HepG2 (cell line): ENCODE results near the gene RNGTT. TPM values are rescaled to one million over a fixed set of nuclear protein-coding genes. Genes with fewer than 3 reads are reported as not detected.

ENCODE experiments used
- CCAR2 ChIP-seq: fragments of 200-400 bp; formaldehyde crosslinking; optimal IDR thresholded peaks from 2 replicates; pipeline ENCODE3; 2018; ENCODE audit warnings: low read depth, mild to moderate bottlenecking, low read length, moderate library complexity
- DNMT1 ChIP-seq: sonication (generic); formaldehyde crosslinking; IDR thresholded peaks from 2 replicates; pipeline ENCODE4 v1.5.1; 2020; ENCODE audit warnings: mild to moderate bottlenecking, missing genetic modification reagents
- DPF2 ChIP-seq: sonication (generic); formaldehyde crosslinking; IDR thresholded peaks from 2 replicates; pipeline ENCODE4 v1.4.0; 2020; ENCODE audit warnings: mild to moderate bottlenecking, low read depth, missing genetic modification reagents, borderline replicate concordance
- FOXK2 ChIP-seq: fragments of 450-650 bp; IDR thresholded peaks from 2 replicates; pipeline ENCODE4 v1.6.1; 2016
- HDAC1 ChIP-seq: sonication (generic); formaldehyde crosslinking; IDR thresholded peaks from 2 replicates; pipeline ENCODE4 v1.5.1; 2020; ENCODE audit warnings: mild to moderate bottlenecking, missing genetic modification reagents
- HNF4G ChIP-seq, 2 experiments: sonication (generic) in 1 of 2; formaldehyde crosslinking in 1 of 2; IDR thresholded peaks; 2 replicates each; pipeline versions ENCODE4 v1.4.0 to v1.6.1; 2011 to 2020; ENCODE audit warnings: borderline replicate concordance in 2 of 2, low read depth in 2 of 2, mild to moderate bottlenecking in 2 of 2, low read length in 1 of 2, missing genetic modification reagents in 1 of 2, moderate library complexity in 1 of 2
- HNRNPK ChIP-seq: fragments of 200-400 bp; formaldehyde crosslinking; IDR thresholded peaks from 2 replicates; pipeline ENCODE4 v1.6.1; 2018; ENCODE audit warnings: low read length, low read depth, moderate library complexity, mild to moderate bottlenecking; ENCODE audit not compliant: poor library complexity, severe bottlenecking
- KAT8 ChIP-seq: IDR thresholded peaks from 2 replicates; pipeline ENCODE4 v1.6.1; 2016; ENCODE audit warnings: missing genetic modification reagents, missing compliant biosample characterization
- MIER3 ChIP-seq: IDR thresholded peaks from 2 replicates; pipeline ENCODE4 v1.6.1; 2016; ENCODE audit warnings: missing compliant biosample characterization, borderline replicate concordance
- NR2F2 ChIP-seq: IDR thresholded peaks from 2 replicates; pipeline ENCODE4 v1.6.1; 2012; ENCODE audit warnings: low read depth, inconsistent platforms, borderline replicate concordance
- REL ChIP-seq: sonication (generic); formaldehyde crosslinking; conservative IDR thresholded peaks from 2 replicates; pipeline ENCODE4 v1.8.0; 2022; ENCODE audit warnings: mild to moderate bottlenecking, missing genetic modification reagents, moderate library complexity
- SMARCC2 ChIP-seq: fragments of 450-650 bp; IDR thresholded peaks from 2 replicates; pipeline ENCODE4 v1.6.1; 2017; ENCODE audit warnings: antibody characterized with exemption, mild to moderate bottlenecking
- ZBTB20 ChIP-seq: sonication (generic); formaldehyde crosslinking; IDR thresholded peaks from 2 replicates; pipeline ENCODE4 v1.8.1; 2023; ENCODE audit warnings: missing genetic modification reagents, low read depth, mild to moderate bottlenecking, borderline replicate concordance
- ZFYVE20 ChIP-seq: sonication (generic); formaldehyde crosslinking; IDR thresholded peaks from 2 replicates; pipeline ENCODE4 v1.8.0; 2023; ENCODE audit warnings: low read depth, mild to moderate bottlenecking, moderate library complexity, missing genetic modification reagents, borderline replicate concordance
- ZNF12 ChIP-seq: sonication (generic); formaldehyde crosslinking; IDR thresholded peaks from 2 replicates; pipeline ENCODE4 v1.5.0; 2020; ENCODE audit warnings: missing genetic modification reagents
- ZNF644 ChIP-seq: IDR thresholded peaks from 2 replicates; pipeline ENCODE4 v1.6.1; 2016; ENCODE audit warnings: low read depth
- polyA plus RNA-seq, 8 experiments: library from polyadenylated mRNA; depleted of rRNA in 3 of 8; stranded (reverse) in 7 of 8; unstranded in 1 of 8; fragments of >200 nt; fragmentation: Illumina TruSeq in 4 of 8; extraction: Trizol in 4 of 8; gene quantifications; 2 replicates each; pipeline versions ENCODE4 v1.2.1 to v1.2.3, GENCODE V29; 2011 to 2016; ENCODE audit warnings: low read depth in 4 of 8, missing spikeins in 1 of 8, mixed read lengths in 1 of 8; ENCODE audit not compliant: insufficient read depth in 1 of 8
- total RNA-seq, 5 experiments: library from RNA; depleted of rRNA; stranded (reverse); fragments of >200 nt; fragmentation: Illumina TruSeq; extraction: Trizol; gene quantifications; 2 replicates each; pipeline ENCODE4 v1.2.3, GENCODE V29; 2016; ENCODE audit warnings: low read depth in 1 of 5
- TF ChIP-seq, protein P1 (sequence below): fragments of 450-650 bp; IDR thresholded peaks from 2 replicates; pipeline ENCODE4 v1.6.1; 2017
- TF ChIP-seq, protein P2 (sequence below): sonication (generic); formaldehyde crosslinking; IDR thresholded peaks from 2 replicates; pipeline ENCODE4 v1.5.1; 2020; ENCODE audit warnings: missing genetic modification reagents, mild to moderate bottlenecking, borderline replicate concordance
- TF ChIP-seq, protein P3 (sequence below): IDR thresholded peaks from 2 replicates; pipeline ENCODE4 v1.6.1; 2016; ENCODE audit warnings: missing compliant biosample characterization, missing genetic modification reagents, borderline replicate concordance
- TF ChIP-seq, protein P4 (sequence below): IDR thresholded peaks from 2 replicates; pipeline ENCODE4 v1.6.1; 2012; ENCODE audit warnings: inconsistent platforms
- TF ChIP-seq, protein P5 (sequence below): sonication (generic); formaldehyde crosslinking; IDR thresholded peaks from 2 replicates; pipeline ENCODE4 v1.5.0; 2020; ENCODE audit warnings: mild to moderate bottlenecking, missing genetic modification reagents, moderate library complexity
- TF ChIP-seq, protein P6 (sequence below): sonication (generic); formaldehyde crosslinking; IDR thresholded peaks from 2 replicates; pipeline ENCODE4 v1.5.0; 2020; ENCODE audit warnings: mild to moderate bottlenecking, missing genetic modification reagents, borderline replicate concordance

Gene RNGTT
- total and polyA plus RNA-seq, 2 of the 13 experiments (the other 11 are each of a cell fraction or from before 2014, with no cell fraction given): 6.0 to 22.6 TPM

DNA sequence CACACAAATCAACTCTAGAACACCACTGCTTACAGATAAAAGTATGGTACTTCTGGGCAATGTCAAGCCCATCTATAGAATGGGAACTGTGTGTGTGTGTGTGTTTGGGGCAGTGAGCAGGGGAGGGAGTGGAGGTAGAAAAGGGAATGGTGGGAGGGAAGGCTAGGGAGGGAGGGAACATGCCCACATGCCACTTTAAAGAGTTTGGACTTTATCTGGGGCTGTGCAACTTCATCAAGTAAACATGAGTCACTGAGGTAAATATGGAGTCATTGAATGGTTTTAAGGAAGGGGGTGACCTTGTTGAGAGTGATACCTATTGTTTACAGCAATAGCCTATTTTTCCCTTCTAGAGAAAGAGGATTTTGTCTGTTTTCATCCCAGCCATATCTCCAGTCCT, 22.5 kb upstream of the RNGTT start (continued):
- TF ChIP-seq ZBTB20 (CRISPR knock-in tag): peak; percentile 89; the same call in 1 of the 2 replicates
- TF ChIP-seq KAT8 (CRISPR knock-in tag): peak; percentile 43; the same call in 1 of the 2 replicates
- TF ChIP-seq NR2F2: 0 out of 2 replicates have a peak, but pooled peaks have one; percentile 15
- TF ChIP-seq, protein P1, sequence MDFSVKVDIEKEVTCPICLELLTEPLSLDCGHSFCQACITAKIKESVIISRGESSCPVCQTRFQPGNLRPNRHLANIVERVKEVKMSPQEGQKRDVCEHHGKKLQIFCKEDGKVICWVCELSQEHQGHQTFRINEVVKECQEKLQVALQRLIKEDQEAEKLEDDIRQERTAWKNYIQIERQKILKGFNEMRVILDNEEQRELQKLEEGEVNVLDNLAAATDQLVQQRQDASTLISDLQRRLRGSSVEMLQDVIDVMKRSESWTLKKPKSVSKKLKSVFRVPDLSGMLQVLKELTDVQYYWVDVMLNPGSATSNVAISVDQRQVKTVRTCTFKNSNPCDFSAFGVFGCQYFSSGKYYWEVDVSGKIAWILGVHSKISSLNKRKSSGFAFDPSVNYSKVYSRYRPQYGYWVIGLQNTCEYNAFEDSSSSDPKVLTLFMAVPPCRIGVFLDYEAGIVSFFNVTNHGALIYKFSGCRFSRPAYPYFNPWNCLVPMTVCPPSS: no peak
- TF ChIP-seq, protein P2, sequence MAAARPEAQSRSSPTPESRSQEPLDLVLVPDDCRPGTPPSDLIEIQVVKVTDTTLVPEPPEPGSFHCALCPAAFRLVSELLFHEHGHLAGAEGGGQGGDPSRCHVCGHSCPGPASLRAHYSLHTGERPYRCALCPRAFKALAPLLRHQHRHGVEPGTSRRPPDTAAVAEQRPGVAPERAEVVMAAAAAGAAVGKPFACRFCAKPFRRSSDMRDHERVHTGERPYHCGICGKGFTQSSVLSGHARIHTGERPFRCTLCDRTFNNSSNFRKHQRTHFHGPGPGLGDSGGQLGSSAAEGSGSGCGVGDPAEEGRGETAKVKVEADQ (CRISPR knock-in tag): no peak
- 0 out of 2 replicates have a peak, but pooled peaks have one; percentile 79 for TF ChIP-seq SMARCC2
- TF ChIP-seq FOXK2: peak; percentile 84
- TF ChIP-seq, protein P3, sequence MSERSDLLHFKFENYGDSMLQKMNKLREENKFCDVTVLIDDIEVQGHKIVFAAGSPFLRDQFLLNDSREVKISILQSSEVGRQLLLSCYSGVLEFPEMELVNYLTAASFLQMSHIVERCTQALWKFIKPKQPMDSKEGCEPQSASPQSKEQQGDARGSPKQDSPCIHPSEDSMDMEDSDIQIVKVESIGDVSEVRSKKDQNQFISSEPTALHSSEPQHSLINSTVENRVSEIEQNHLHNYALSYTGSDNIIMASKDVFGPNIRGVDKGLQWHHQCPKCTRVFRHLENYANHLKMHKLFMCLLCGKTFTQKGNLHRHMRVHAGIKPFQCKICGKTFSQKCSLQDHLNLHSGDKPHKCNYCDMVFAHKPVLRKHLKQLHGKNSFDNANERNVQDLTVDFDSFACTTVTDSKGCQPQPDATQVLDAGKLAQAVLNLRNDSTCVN (CRISPR knock-in tag): 0 out of 2 replicates have a peak, but pooled peaks have one; percentile 47
- no peak for TF ChIP-seq DNMT1
- TF ChIP-seq HNRNPK: peak; percentile 48
- no peak for TF ChIP-seq REL (CRISPR knock-in tag)
- TF ChIP-seq ZFYVE20 (CRISPR knock-in tag): no peak
- TF ChIP-seq, protein P4, sequence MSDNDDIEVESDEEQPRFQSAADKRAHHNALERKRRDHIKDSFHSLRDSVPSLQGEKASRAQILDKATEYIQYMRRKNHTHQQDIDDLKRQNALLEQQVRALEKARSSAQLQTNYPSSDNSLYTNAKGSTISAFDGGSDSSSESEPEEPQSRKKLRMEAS: peak; percentile 56; the same call in 1 of the 2 replicates
- TF ChIP-seq ZNF644 (CRISPR knock-in tag): peak; percentile 64
- TF ChIP-seq ZNF12: 0 out of 2 replicates have a peak, but pooled peaks have one; percentile 44
- TF ChIP-seq HDAC1: peak; percentile 57
- TF ChIP-seq, protein P5, sequence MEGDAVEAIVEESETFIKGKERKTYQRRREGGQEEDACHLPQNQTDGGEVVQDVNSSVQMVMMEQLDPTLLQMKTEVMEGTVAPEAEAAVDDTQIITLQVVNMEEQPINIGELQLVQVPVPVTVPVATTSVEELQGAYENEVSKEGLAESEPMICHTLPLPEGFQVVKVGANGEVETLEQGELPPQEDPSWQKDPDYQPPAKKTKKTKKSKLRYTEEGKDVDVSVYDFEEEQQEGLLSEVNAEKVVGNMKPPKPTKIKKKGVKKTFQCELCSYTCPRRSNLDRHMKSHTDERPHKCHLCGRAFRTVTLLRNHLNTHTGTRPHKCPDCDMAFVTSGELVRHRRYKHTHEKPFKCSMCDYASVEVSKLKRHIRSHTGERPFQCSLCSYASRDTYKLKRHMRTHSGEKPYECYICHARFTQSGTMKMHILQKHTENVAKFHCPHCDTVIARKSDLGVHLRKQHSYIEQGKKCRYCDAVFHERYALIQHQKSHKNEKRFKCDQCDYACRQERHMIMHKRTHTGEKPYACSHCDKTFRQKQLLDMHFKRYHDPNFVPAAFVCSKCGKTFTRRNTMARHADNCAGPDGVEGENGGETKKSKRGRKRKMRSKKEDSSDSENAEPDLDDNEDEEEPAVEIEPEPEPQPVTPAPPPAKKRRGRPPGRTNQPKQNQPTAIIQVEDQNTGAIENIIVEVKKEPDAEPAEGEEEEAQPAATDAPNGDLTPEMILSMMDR (CRISPR knock-in tag): no peak
- TF ChIP-seq MIER3: peak; percentile 77; the same call in 1 of the 2 replicates
- peak; percentile 70; the same call in 1 of the 2 replicates for TF ChIP-seq HNF4G (IDR thresholded peaks at IDR 0.05; ENCODE audit: borderline replicate concordance, low read depth, low read length)
- no peak for TF ChIP-seq HNF4G (CRISPR knock-in tag; IDR thresholded peaks at IDR 0.05; ENCODE audit: borderline replicate concordance, low read depth)
- no peak for TF ChIP-seq CCAR2
- TF ChIP-seq DPF2 (CRISPR knock-in tag): peak; percentile 47; the same call in 1 of the 2 replicates
- TF ChIP-seq, protein P6, sequence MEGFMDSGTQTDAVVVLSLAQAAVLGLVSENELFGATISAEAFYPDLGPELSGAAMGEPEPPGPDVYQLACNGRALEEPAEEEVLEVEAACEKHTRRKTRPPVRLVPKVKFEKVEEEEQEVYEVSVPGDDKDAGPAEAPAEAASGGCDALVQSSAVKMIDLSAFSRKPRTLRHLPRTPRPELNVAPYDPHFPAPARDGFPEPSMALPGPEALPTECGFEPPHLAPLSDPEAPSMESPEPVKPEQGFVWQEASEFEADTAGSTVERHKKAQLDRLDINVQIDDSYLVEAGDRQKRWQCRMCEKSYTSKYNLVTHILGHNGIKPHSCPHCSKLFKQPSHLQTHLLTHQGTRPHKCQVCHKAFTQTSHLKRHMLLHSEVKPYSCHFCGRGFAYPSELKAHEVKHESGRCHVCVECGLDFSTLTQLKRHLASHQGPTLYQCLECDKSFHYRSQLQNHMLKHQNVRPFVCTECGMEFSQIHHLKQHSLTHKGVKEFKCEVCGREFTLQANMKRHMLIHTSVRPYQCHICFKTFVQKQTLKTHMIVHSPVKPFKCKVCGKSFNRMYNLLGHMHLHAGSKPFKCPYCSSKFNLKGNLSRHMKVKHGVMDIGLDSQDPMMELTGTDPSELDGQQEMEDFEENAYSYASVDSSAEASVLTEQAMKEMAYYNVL (CRISPR knock-in tag): 0 out of 2 replicates have a peak, but pooled peaks have one; percentile 37
